ENCODE measurements around the gene NFE2L2. TPM values are rescaled to one million over a fixed set of nuclear protein-coding genes. Genes with fewer than 3 reads are reported as not detected.

The NFE2L2 gene
- total RNA-seq, 4 donors from 2014 or later: 33.0 to 93.3 (median 59.1) TPM

DNA sequence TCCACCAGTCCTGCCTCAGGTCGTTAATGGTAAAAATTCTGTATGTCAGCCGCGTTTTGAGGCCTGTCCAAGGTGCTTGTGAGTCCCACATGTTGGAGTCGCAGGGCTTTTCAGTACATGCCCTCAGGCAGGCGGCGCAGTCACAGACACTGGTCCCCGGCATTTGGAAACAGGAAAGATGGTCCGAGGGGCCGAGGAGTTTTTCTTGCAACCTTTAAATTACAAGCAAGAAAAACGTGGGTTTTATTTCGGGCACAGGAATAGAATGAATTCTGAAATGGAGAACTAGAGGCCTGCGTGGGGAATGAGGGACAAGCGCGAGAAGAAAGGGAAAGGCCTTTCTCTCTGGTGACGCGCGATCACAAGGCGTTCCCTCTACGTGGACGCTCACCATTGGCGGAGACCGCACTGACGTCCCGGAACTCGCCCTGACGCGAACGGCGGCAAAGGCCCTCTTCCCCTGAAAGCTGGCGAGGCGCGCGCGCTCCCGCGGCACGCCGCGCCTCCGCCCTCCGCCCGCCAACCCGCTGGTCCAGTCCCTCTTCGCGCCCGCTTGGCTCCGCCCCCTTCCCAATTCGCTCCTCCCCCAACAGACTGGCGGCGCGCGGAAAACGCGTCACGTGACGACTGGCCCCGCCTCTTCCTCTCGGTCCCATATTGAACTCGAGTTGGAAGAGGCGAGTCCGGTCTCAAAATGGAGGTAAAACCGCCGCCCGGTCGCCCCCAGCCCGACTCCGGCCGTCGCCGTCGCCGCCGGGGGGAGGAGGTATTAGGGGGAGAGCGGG is 52.2 kb downstream of the NFE2L2 start, which contains the start of gene HNRNPA3:
Gene HNRNPA3, plus strand, starts transcription at position 689 of the 785 bp plus-strand sequence. Its CDS starts 6 bp downstream, at position 695.
- H3K4me1 ChIP-seq: peaks cover 46 to 48% of the 10 kb centered on the region in 2 donors
- H3K27me3 ChIP-seq: no peaks in the 10 kb centered on the region
- H3K27ac ChIP-seq: peak within 1 kb of the TSS; percentile 95 to 100 (median 98)
- ATAC-seq (peak; percentile 90 to 92), DNase-seq (peak; percentile 98 to 99)
- H3K36me3 ChIP-seq: peaks cover 6 to 14% of the 10 kb centered on the region in 2 donors
- peak within 1 kb of the TSS; percentile 75 to 92 (median 82) for H3K4me3 ChIP-seq
- intact Hi-C loops (cut with DNase I; ENCODE audit: low total_unique reads) (loop anchor here (1.0 to 2.0 kb wide), 3 partner anchors 31 to 1209 kb away; partner anchors contain the start of gene LNPK), in situ Hi-C loops (cut with MboI; ENCODE audit: low sequenced_read_pairs in 4 of 4) (loop anchor here in 3 of 4 donors (5.0 to 10.0 kb wide), 2 partner anchors 50 to 53 kb away; partner anchors contain the start of gene NFE2L2 (in 3 of the 3))
- H3K9me3 ChIP-seq: no peaks in the 10 kb centered on the region
- TF ChIP-seq POLR2A (IDR thresholded peaks at IDR 0.05): peak; percentile 91 to 96
- TF ChIP-seq, protein P1, sequence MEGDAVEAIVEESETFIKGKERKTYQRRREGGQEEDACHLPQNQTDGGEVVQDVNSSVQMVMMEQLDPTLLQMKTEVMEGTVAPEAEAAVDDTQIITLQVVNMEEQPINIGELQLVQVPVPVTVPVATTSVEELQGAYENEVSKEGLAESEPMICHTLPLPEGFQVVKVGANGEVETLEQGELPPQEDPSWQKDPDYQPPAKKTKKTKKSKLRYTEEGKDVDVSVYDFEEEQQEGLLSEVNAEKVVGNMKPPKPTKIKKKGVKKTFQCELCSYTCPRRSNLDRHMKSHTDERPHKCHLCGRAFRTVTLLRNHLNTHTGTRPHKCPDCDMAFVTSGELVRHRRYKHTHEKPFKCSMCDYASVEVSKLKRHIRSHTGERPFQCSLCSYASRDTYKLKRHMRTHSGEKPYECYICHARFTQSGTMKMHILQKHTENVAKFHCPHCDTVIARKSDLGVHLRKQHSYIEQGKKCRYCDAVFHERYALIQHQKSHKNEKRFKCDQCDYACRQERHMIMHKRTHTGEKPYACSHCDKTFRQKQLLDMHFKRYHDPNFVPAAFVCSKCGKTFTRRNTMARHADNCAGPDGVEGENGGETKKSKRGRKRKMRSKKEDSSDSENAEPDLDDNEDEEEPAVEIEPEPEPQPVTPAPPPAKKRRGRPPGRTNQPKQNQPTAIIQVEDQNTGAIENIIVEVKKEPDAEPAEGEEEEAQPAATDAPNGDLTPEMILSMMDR (IDR thresholded peaks at IDR 0.05 in 4 of 5, conservative IDR thresholded peaks at IDR 0.05 in 1 of 5): peak; percentile 10 to 50 (median 47)

DNA sequence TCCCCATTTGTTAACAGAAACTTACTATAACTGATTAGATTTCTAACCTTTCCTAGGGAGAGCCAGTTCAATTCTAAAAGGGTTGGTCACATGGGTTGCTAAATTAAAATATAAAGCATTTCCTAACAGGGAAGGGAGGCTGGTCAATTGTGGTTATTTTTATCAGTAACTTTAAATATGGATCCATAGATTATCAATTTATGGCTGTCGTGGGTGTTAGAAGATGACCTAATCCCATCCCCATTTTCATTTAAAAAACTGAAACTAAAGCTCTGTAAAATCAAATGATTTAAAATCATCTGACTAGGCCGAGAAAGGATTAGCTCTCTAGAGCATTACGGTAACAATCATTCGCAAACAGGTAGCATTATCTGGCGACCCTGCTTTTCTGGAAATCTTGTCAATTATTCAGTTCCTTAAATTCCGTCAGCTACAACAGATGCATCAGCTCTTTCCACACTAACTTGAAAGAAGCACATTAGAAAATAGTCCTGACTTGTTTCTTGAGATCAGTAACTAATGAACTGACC is 52.9 kb downstream of the NFE2L2 start:
- DNase-seq (no peak), ATAC-seq (no peak)
- H3K9me3 ChIP-seq: no peaks in the 10 kb centered on the region
- H3K4me1 ChIP-seq: peaks cover 40 to 42% of the 10 kb centered on the region in 2 donors
- H3K27ac ChIP-seq: peak overlapping the region; percentile 92 to 100 (median 96)
- TF ChIP-seq, protein P1 (IDR thresholded peaks at IDR 0.05 in 4 of 5, conservative IDR thresholded peaks at IDR 0.05 in 1 of 5): no peak
- no peak for TF ChIP-seq POLR2A (IDR thresholded peaks at IDR 0.05)
- intact Hi-C loops (cut with DNase I; ENCODE audit: low total_unique reads): loop anchor here (1.0 to 2.0 kb wide), 4 partner anchors 31 to 1209 kb away; partner anchors contain the start of gene LNPK
- H3K4me3 ChIP-seq: peak overlapping the region; percentile 54 to 92 (median 71)
- in situ Hi-C loops (cut with MboI; ENCODE audit: low sequenced_read_pairs in 4 of 4): loop anchor here in 3 of 4 donors (5.0 to 10.0 kb wide), 2 partner anchors 51 to 53 kb away; partner anchors contain the start of gene NFE2L2 (in 3 of the 3)
- H3K27me3 ChIP-seq: no peaks in the 10 kb centered on the region
- peaks cover 4 to 7% of the 10 kb centered on the region in 2 donors for H3K36me3 ChIP-seq

DNA sequence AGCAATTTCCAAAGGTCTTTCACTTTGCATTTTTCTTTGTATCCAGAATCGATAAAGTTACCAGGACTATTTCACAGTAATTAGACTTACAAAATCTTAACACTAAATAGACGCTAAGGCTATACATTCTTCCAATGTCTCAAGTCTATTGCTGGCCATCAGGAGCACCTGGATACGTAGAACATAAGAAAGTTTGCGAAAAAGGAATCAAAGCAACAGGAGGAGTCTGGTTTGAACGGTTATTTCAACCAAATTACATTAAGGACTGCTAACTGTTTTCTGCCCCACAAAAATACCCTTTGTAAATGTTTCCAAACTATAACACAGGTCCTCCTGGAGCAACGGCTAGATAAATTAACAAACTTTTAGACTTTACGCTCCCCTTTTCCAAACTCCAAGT is 53.4 kb downstream of the NFE2L2 start:
- peaks cover 36 to 37% of the 10 kb centered on the region in 2 donors for H3K4me1 ChIP-seq
- intact Hi-C loops (cut with DNase I; ENCODE audit: low total_unique reads) (loop anchor here (2.0 kb wide), 1 partner anchor 44 kb away; no protein-coding TSS in a partner anchor), in situ Hi-C loops (cut with MboI; ENCODE audit: low sequenced_read_pairs in 4 of 4) (loop anchor here in 3 of 4 donors (5.0 to 10.0 kb wide), 2 partner anchors 51 to 54 kb away; partner anchors contain the start of gene NFE2L2 (in 3 of the 3))
- peak overlapping the region; percentile 54 to 92 (median 71) for H3K4me3 ChIP-seq
- TF ChIP-seq, protein P1 (IDR thresholded peaks at IDR 0.05 in 4 of 5, conservative IDR thresholded peaks at IDR 0.05 in 1 of 5): no peak
- TF ChIP-seq POLR2A (IDR thresholded peaks at IDR 0.05): no peak
- H3K27ac ChIP-seq: peak overlapping the region; percentile 92 to 100 (median 96)
- no peaks in the 10 kb centered on the region for H3K27me3 ChIP-seq
- ATAC-seq: no peak
- DNase-seq: no peak
- H3K36me3 ChIP-seq: peaks cover 0 to 2% of the 10 kb centered on the region in 2 donors
- no peaks in the 10 kb centered on the region for H3K9me3 ChIP-seq

DNA sequence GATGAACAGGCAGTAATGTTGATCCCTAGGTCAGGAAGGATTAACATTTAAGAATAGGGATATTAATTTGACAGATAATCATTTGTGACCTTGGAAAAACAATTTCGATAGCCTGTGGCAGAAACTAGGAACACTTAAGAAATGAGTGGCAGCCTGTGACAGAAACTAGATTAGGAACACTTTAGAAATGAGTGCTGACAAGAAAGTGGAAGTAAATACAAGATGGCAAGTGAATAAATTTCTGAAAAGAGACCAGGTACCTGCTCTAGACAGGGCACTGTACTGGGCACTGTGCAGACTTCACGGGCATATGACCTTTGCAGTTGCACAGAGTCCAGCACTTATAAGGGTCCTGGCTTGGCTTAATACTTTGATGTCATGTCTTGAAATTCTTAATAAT is 57.4 kb downstream of the NFE2L2 start:
- Histone ChIP-seq H3K4me1 (peaks cover 11 to 12% of the 10 kb centered on the region in 2 donors), H3K27me3 (no peaks in the 10 kb centered on the region), H3K36me3 (no peaks in the 10 kb centered on the region), H3K4me3 (no peak overlapping the region), H3K27ac (no peak overlapping the region), H3K9me3 (no peaks in the 10 kb centered on the region)
- in situ Hi-C loops (cut with MboI; ENCODE audit: low sequenced_read_pairs in 4 of 4) (no loop called here), intact Hi-C loops (cut with DNase I; ENCODE audit: low total_unique reads) (no loop called here)
- DNase-seq: no peak
- TF ChIP-seq, protein P1 (IDR thresholded peaks at IDR 0.05 in 4 of 5, conservative IDR thresholded peaks at IDR 0.05 in 1 of 5): no peak
- TF ChIP-seq POLR2A (IDR thresholded peaks at IDR 0.05): no peak
- no peak for ATAC-seq

All from gastrocnemius medialis (tissue), 4 donors.